ENCODE measurements around the gene CA5A.

CA5A gene

GRCh38 chr16:87895641-87896141 is 40.6 kb downstream of the CA5A start:
- TF ChIP-seq CEBPB (IDR thresholded peaks at IDR 0.05) (no peak), FOXM1 (IDR thresholded peaks at IDR 0.05; ENCODE audit: borderline replicate concordance, low read depth) (no peak), TAF1 (IDR thresholded peaks at IDR 0.05; ENCODE audit: low read depth) (no peak), USF1 (IDR thresholded peaks at IDR 0.05) (no peak), EGR1 (IDR thresholded peaks at IDR 0.05) (no peak), TCF12 (IDR thresholded peaks at IDR 0.05; ENCODE audit: low read depth) (no peak)

DNA sequence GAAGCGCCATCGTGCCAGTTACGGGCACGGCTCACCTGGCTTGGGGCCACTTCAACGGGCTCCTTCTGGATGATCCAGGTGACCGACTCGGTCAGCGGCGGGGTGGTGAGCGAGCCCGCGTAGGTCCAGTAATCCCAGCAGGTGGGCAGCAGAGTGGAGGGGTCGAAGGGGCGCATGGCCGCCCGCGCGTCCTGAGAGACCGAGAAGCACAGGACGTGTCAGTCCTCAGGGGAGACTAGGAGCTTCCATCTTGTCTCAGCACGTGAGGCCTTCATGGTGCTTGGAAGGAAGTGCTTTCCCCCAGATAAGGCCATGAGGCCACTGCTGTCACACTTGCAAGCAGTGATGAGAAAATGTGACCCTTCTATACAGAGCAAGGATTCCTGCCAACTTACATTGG is 44.6 kb downstream of the CA5A start:
- TF ChIP-seq USF1 (IDR thresholded peaks at IDR 0.05) (no peak), EP300 (IDR thresholded peaks at IDR 0.05; ENCODE audit: borderline replicate concordance) (no peak), TCF12 (IDR thresholded peaks at IDR 0.05; ENCODE audit: low read depth) (no peak), TEAD4 (IDR thresholded peaks at IDR 0.05) (no peak), YY1 (IDR thresholded peaks at IDR 0.05; ENCODE audit: low read depth) (no peak), NFIC (IDR thresholded peaks at IDR 0.05) (no peak), RAD21 (IDR thresholded peaks at IDR 0.05; ENCODE audit: low read depth) (no peak), ZBTB7A (IDR thresholded peaks at IDR 0.05; ENCODE audit: low read depth) (no peak), FOXM1 (IDR thresholded peaks at IDR 0.05; ENCODE audit: borderline replicate concordance, low read depth) (no peak), CREB1 (IDR thresholded peaks at IDR 0.05; ENCODE audit: low read depth) (no peak), TAF1 (IDR thresholded peaks at IDR 0.05; ENCODE audit: low read depth) (no peak), CEBPB (IDR thresholded peaks at IDR 0.05) (no peak), MAX (IDR thresholded peaks at IDR 0.05) (no peak)
- TF ChIP-seq, protein P1, sequence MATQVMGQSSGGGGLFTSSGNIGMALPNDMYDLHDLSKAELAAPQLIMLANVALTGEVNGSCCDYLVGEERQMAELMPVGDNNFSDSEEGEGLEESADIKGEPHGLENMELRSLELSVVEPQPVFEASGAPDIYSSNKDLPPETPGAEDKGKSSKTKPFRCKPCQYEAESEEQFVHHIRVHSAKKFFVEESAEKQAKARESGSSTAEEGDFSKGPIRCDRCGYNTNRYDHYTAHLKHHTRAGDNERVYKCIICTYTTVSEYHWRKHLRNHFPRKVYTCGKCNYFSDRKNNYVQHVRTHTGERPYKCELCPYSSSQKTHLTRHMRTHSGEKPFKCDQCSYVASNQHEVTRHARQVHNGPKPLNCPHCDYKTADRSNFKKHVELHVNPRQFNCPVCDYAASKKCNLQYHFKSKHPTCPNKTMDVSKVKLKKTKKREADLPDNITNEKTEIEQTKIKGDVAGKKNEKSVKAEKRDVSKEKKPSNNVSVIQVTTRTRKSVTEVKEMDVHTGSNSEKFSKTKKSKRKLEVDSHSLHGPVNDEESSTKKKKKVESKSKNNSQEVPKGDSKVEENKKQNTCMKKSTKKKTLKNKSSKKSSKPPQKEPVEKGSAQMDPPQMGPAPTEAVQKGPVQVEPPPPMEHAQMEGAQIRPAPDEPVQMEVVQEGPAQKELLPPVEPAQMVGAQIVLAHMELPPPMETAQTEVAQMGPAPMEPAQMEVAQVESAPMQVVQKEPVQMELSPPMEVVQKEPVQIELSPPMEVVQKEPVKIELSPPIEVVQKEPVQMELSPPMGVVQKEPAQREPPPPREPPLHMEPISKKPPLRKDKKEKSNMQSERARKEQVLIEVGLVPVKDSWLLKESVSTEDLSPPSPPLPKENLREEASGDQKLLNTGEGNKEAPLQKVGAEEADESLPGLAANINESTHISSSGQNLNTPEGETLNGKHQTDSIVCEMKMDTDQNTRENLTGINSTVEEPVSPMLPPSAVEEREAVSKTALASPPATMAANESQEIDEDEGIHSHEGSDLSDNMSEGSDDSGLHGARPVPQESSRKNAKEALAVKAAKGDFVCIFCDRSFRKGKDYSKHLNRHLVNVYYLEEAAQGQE (IDR thresholded peaks at IDR 0.05; ENCODE audit: low read depth), result no peak

DNA sequence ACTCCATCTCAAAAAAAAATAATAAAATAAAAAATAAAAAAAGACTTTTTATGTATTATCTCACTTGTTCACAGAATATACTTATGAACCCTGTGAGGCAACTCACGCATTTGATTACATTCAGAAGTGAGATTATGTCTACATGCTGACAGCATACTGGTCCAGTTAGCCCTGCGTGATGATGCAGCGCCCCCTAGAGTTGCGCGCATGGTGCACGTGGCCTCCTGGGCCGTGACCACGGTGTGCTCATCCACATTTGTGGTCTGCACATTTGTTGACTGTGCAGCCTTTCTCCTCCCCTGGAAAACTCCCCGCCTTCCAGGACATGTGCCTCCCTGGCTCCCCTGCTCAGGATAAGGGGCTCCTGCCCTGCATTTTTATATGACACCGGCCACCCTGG is 46.6 kb downstream of the CA5A start:
- TF ChIP-seq RAD21 (IDR thresholded peaks at IDR 0.05; ENCODE audit: low read depth), result peak; percentile 46

- TF ChIP-seq TCF12 (IDR thresholded peaks at IDR 0.05; ENCODE audit: low read depth), result peak; percentile 63; the same call in 1 of the 2 replicates
- TF ChIP-seq EP300 (IDR thresholded peaks at IDR 0.05; ENCODE audit: borderline replicate concordance), result peak; percentile 56; the same call in 1 of the 2 replicates
- TF ChIP-seq MAX (IDR thresholded peaks at IDR 0.05), result peak; percentile 29; the same call in 1 of the 2 replicates
- peak; percentile 54 for TF ChIP-seq NFIC (IDR thresholded peaks at IDR 0.05)
- TF ChIP-seq TEAD4 (IDR thresholded peaks at IDR 0.05), result 0 out of 2 replicates have a peak, but pooled peaks have one; percentile 1
These were observed 50.9 kb downstream of the CA5A start for GRCh38 chr16:87885371-87885967.

GRCh38 chr16:87882436-87883019 is 53.8 kb downstream of the CA5A start:
- TF ChIP-seq USF1 (IDR thresholded peaks at IDR 0.05), result no peak
- no peak for TF ChIP-seq RAD21 (IDR thresholded peaks at IDR 0.05; ENCODE audit: low read depth)
- TF ChIP-seq, protein P1 (IDR thresholded peaks at IDR 0.05; ENCODE audit: low read depth), result no peak
- TF ChIP-seq ZBTB7A (IDR thresholded peaks at IDR 0.05; ENCODE audit: low read depth), result no peak
- no peak for TF ChIP-seq EP300 (IDR thresholded peaks at IDR 0.05; ENCODE audit: borderline replicate concordance)
- TF ChIP-seq TCF12 (IDR thresholded peaks at IDR 0.05; ENCODE audit: low read depth), result no peak
- no peak for TF ChIP-seq TEAD4 (IDR thresholded peaks at IDR 0.05)
- no peak for TF ChIP-seq MAX (IDR thresholded peaks at IDR 0.05)
- TF ChIP-seq FOXM1 (IDR thresholded peaks at IDR 0.05; ENCODE audit: borderline replicate concordance, low read depth), result no peak
- no peak for TF ChIP-seq EGR1 (IDR thresholded peaks at IDR 0.05)
- TF ChIP-seq TAF1 (IDR thresholded peaks at IDR 0.05; ENCODE audit: low read depth), result no peak
